ENCODE measurements around the gene THADA. TPM values are rescaled to one million over a fixed set of nuclear protein-coding genes. Genes with fewer than 3 reads are reported as not detected.

Gene THADA
- total and polyA plus RNA-seq, 2 donors (not counting 3 experiments of a cell fraction or from before 2014, with no cell fraction given), result 22.6 to 25.3 TPM

GRCh38 chr2:43346602-43347567, 249.0 kb downstream of the THADA start:
- Histone ChIP-seq H3K9me1 (replicated peaks; ENCODE audit: control insufficient read depth, extremely low read depth, insufficient read depth, low read length) (no peaks in the 10 kb centered on the region), H3K4me1 (ENCODE audit: control insufficient read depth, extremely low read depth, insufficient read depth, low read length) (peaks cover 27% of the 10 kb centered on the region), H3K9ac (replicated peaks; ENCODE audit: extremely low read depth, insufficient read depth, low read length) (no peak overlapping the region), H3K9me3 (replicated peaks; ENCODE audit: control insufficient read depth, insufficient read depth, low read length) (no peaks in the 10 kb centered on the region), H3K27ac (ENCODE audit: insufficient read depth, low read depth, low read length) (no peak overlapping the region), H2AFZ (ENCODE audit: low read depth, low read length) (no peak overlapping the region), H3K27me3 (ENCODE audit: control insufficient read depth in 2 of 2, insufficient read depth in 2 of 2, low read length in 2 of 2) (no peaks in the 10 kb centered on the region), H4K20me1 (replicated peaks; ENCODE audit: control insufficient read depth, extremely low read depth, insufficient read depth, low read length) (no peaks in the 10 kb centered on the region), H3K36me3 (ENCODE audit: control insufficient read depth in 2 of 2, extremely low read depth in 1 of 2, insufficient read depth in 2 of 2, low read length in 2 of 2) (no peaks in the 10 kb centered on the region), H3K4me3 (replicated peaks in 1 of 3; ENCODE audit: insufficient read depth in 1 of 3, low read depth in 1 of 3, low read length in 3 of 3) (no peak overlapping the region), H3K4me2 (ENCODE audit: insufficient read depth, low read length) (no peak overlapping the region), H3K79me2 (ENCODE audit: control insufficient read depth, insufficient read depth, low read length) (no peaks in the 10 kb centered on the region)
- no TSS peak for BruUV-seq (replicated peaks)
- dilution Hi-C loops (cut with MboI; ENCODE audit: extremely low pct_ligation_motif_present, low sequenced_read_pairs), result no loop called here
- CTCF ChIA-PET, result interaction anchor here (1.1 to 2.1 kb wide), 2 partner anchors 28 to 75 kb away, joined by 4 to 5 read pairs; no protein-coding TSS in a partner anchor
- TF ChIP-seq FOS (IDR thresholded peaks at IDR 0.05; ENCODE audit: borderline replicate concordance, insufficient read depth, low read length) (no peak), JUN (IDR thresholded peaks at IDR 0.05; ENCODE audit: borderline replicate concordance, insufficient read depth, insufficient read length, low read depth) (no peak), POLR2AphosphoS5 (IDR thresholded peaks at IDR 0.05; ENCODE audit: insufficient read depth, low read depth, low read length) (no peak), CTCF (IDR thresholded peaks at IDR 0.05; ENCODE audit: extremely low read depth in 1 of 2, insufficient read depth in 1 of 2, low read depth in 1 of 2, low read length in 2 of 2) (no peak), EZH2 (IDR thresholded peaks at IDR 0.05; ENCODE audit: borderline replicate concordance, low read depth, low read length, severe bottlenecking) (no peak)
- FAIRE-seq (no peak), DNase-seq (ENCODE audit: low read depth, low spot score) (no peak)
- POLR2A ChIA-PET, result no interaction called here
- intact Hi-C loops (cut with micrococcal nuclease), result no loop called here

All from endothelial cell of umbilical vein (primary cell).